A549 (cell line): ENCODE measurements around the gene CABP1. TPM values are rescaled to one million over a fixed set of nuclear protein-coding genes. Genes with fewer than 3 reads are reported as not detected.

ENCODE experiments used
- ATAC-seq, 2 experiments: fragments of 200-7000 bp in 1 of 2; fragments of >200 bp in 1 of 2; cut with Nextera tagmentation in 1 of 2; cut with Tn5 transposase in 1 of 2; 3 replicates each; pipeline versions ENCODE4 v1.8.0 to v1.9.1; 2018 to 2020; ENCODE audit warnings: mild to moderate bottlenecking in 1 of 2, moderate library complexity in 1 of 2
- CTCF ChIA-PET: fragments of 300-600 bp; sonication (Branson Sonifier 250); formaldehyde crosslinking; extraction: SDS; loops from one replicate; lab custom pipeline; 2021; ENCODE audit warnings: antibody characterized with exemption, inconsistent platforms; lab: Yijun Ruan, JAX
- POLR2A ChIA-PET: fragments of 350-600 bp; formaldehyde crosslinking; extraction: SDS; loops from one replicate; lab custom pipeline; 2021; ENCODE audit warnings: antibody characterized with exemption, inconsistent platforms; lab: Yijun Ruan, JAX
- DNase-seq, 2 experiments: peaks; one replicate each; pipeline versions ENCODE4 v3.0.0 to v3.0.0-alpha.2; 2011 to 2016; ENCODE audit warnings: low read depth in 1 of 2, low spot score in 1 of 2
- FAIRE-seq: peaks from 2 replicates; lab custom pipeline; 2011; peaks lifted over from hg19 to GRCh38; lab: Jason Lieb, UNC
- H3K27ac ChIP-seq, 2 experiments: fragments of >200 bp; sonication (Bioruptor Twin); formaldehyde crosslinking; 3 replicates each; pipeline ENCODE4 v1.5.1; 2016 to 2017
- H3K4me1 ChIP-seq: fragments of >200 bp; sonication (Bioruptor Twin); formaldehyde crosslinking; 3 replicates; pipeline ENCODE4 v1.6.1; 2016
- H3K4me2 ChIP-seq: fragments of >200 bp; sonication (Bioruptor Twin); formaldehyde crosslinking; 3 replicates; pipeline ENCODE4 v1.6.1; 2016
- H3K4me3 ChIP-seq: fragments of >200 bp; sonication (Bioruptor Twin); formaldehyde crosslinking; 3 replicates; pipeline ENCODE4 v1.5.1; 2016
- H3K9me3 ChIP-seq: fragments of >200 bp; sonication (Bioruptor Twin); formaldehyde crosslinking; 3 replicates; pipeline ENCODE4 v1.6.1; 2016
- CEBPB ChIP-seq, 2 experiments: fragments of >200 bp in 1 of 2; sonication (Bioruptor Twin) in 1 of 2; formaldehyde crosslinking in 1 of 2; IDR thresholded peaks; 2 replicates each; pipeline ENCODE4 v1.6.1; 2012 to 2016
- CHD2 ChIP-seq: fragments of 150-350 bp; IDR thresholded peaks from 2 replicates; pipeline ENCODE4 v1.6.1; 2014; ENCODE audit warnings: low read length; ENCODE audit not compliant: partially characterized antibody
- CTCF ChIP-seq: fragments of >200 bp; sonication (Bioruptor Twin); formaldehyde crosslinking; IDR thresholded peaks from 3 replicates; pipeline ENCODE4 v1.5.1; 2016
- E2F6 ChIP-seq: IDR thresholded peaks from 2 replicates; pipeline ENCODE4 v1.6.1; 2012; ENCODE audit warnings: low read depth, borderline replicate concordance
- EHF ChIP-seq: fragments of 250-450 bp; sonication (Bioruptor Pico); IDR thresholded peaks from 2 replicates; pipeline ENCODE4 v1.5.0; 2020; ENCODE audit warnings: mild to moderate bottlenecking
- ELK1 ChIP-seq: fragments of 150-350 bp; IDR thresholded peaks from 2 replicates; pipeline ENCODE4 v1.6.1; 2014; ENCODE audit warnings: low read depth, mild to moderate bottlenecking, low read length
- FOSB ChIP-seq: fragments of 250-450 bp; sonication (Bioruptor Pico); IDR thresholded peaks from 2 replicates; pipeline ENCODE4 v1.5.0; 2020; ENCODE audit warnings: mild to moderate bottlenecking, moderate library complexity
- FOSL2 ChIP-seq, 2 experiments: fragments of 450-650 bp in 1 of 2; fragments of >200 bp in 1 of 2; sonication (Bioruptor Twin) in 1 of 2; formaldehyde crosslinking; IDR thresholded peaks; 2 replicates each; pipeline versions ENCODE4 v1.5.0 to v1.6.1; 2016 to 2020; ENCODE audit warnings: mild to moderate bottlenecking in 1 of 2, moderate library complexity in 1 of 2
- HOXB5 ChIP-seq: fragments of 250-450 bp; sonication (Bioruptor Pico); IDR thresholded peaks from 2 replicates; pipeline ENCODE4 v1.5.0; 2020; ENCODE audit warnings: mild to moderate bottlenecking, moderate library complexity
- JUN ChIP-seq, 2 experiments: fragments of >200 bp; sonication (Bioruptor Twin); formaldehyde crosslinking; IDR thresholded peaks; 2 replicates in 1 of 2; 3 replicates in 1 of 2; pipeline ENCODE4 v1.6.1; 2016 to 2017
- MAFK ChIP-seq: fragments of 450-650 bp; IDR thresholded peaks from 2 replicates; pipeline ENCODE4 v1.6.1; 2014; ENCODE audit not compliant: partially characterized antibody
- MAX ChIP-seq: IDR thresholded peaks from 2 replicates; pipeline ENCODE4 v1.6.1; 2012
- MAZ ChIP-seq: fragments of 150-350 bp; IDR thresholded peaks from 2 replicates; pipeline ENCODE4 v1.6.1; 2014; ENCODE audit warnings: antibody characterized with exemption, low read depth, low read length, borderline replicate concordance
- MYC ChIP-seq: IDR thresholded peaks from 2 replicates; pipeline ENCODE4 v1.6.1; 2012; ENCODE audit warnings: mild to moderate bottlenecking, inconsistent platforms, low read length, improper control_type of control experiment, borderline replicate concordance
- NR3C1 ChIP-seq: fragments of >200 bp; sonication (Bioruptor Twin); formaldehyde crosslinking; IDR thresholded peaks from 3 replicates; pipeline ENCODE4 v1.6.1; 2017
- POLR2AphosphoS2 ChIP-seq: conservative IDR thresholded peaks from 2 replicates; pipeline ENCODE4 v1.6.1; 2012; ENCODE audit warnings: low read length, improper control_type of control experiment, inconsistent platforms
- RFX5 ChIP-seq: fragments of 450-650 bp; IDR thresholded peaks from 2 replicates; pipeline ENCODE4 v1.7.1; 2014; ENCODE audit warnings: antibody characterized with exemption, mild to moderate bottlenecking, moderate library complexity
- SREBF2 ChIP-seq: fragments of 450-650 bp; IDR thresholded peaks from 2 replicates; pipeline ENCODE4 v1.6.1; 2014; ENCODE audit warnings: mild to moderate bottlenecking, moderate library complexity
- TFCP2L1 ChIP-seq: fragments of 250-450 bp; sonication (Bioruptor Pico); IDR thresholded peaks from 2 replicates; pipeline ENCODE4 v1.5.0; 2021; ENCODE audit warnings: mild to moderate bottlenecking
- TP53 ChIP-seq: fragments of 250-450 bp; sonication (Bioruptor Pico); IDR thresholded peaks from 2 replicates; pipeline ENCODE4 v1.5.0; 2021; ENCODE audit warnings: mild to moderate bottlenecking, moderate library complexity
- ZNF302 ChIP-seq: fragments of 250-450 bp; sonication (Bioruptor Pico); IDR thresholded peaks from 2 replicates; pipeline ENCODE4 v1.9.0; 2021; ENCODE audit warnings: inconsistent platforms, mild to moderate bottlenecking, moderate library complexity
- WGBS: methylation state at CpG from one replicate; pipeline ENCODE4 v1.1.6; 2017; ENCODE audit errors: missing lambda C conversion rate; 5-methylcytosine and 5-hydroxymethylcytosine counted together
- polyA plus RNA-seq, 4 experiments: library from polyadenylated mRNA; depleted of rRNA in 3 of 4; stranded (reverse); fragments of >200 nt; fragmentation: RNase III in 1 of 4; extraction: RNeasy Plus Mini Kit Qiagen cat#74134 plus additional on column Dnase treatment in 1 of 4; gene quantifications; 2 replicates in 3 of 4; 3 replicates in 1 of 4; pipeline ENCODE4 v1.2.3, GENCODE V29; 2011 to 2017
- TF ChIP-seq, protein P1 (sequence below): fragments of >200 bp; sonication (Bioruptor Twin); formaldehyde crosslinking; IDR thresholded peaks from 3 replicates; pipeline ENCODE4 v1.6.1; 2016
- TF ChIP-seq, protein P2 (sequence below): fragments of 450-650 bp; IDR thresholded peaks from 2 replicates; pipeline ENCODE4 v1.6.1; 2014; ENCODE audit warnings: antibody characterized with exemption

CABP1 gene
- polyA plus RNA-seq, 2 of the 4 experiments (the other 2 are of a cell fraction), result 0.15 to 0.22 TPM

GRCh38 chr12:120680165-120680738 is 39.8 kb downstream of the CABP1 start:
- ChIA-PET CTCF (interaction anchor here (1.1 to 13.7 kb wide), 3 partner anchors 31 to 79 kb away, joined by 3 to 127 read pairs (median 4); no protein-coding TSS in a partner anchor), POLR2A (no interaction called here)
- DNase-seq (no peak), ATAC-seq (no peak; a peak in 1 of 6 replicates), FAIRE-seq (no peak)
- Histone ChIP-seq H3K4me3 (no peak overlapping the region), H3K27ac (no peak overlapping the region), H3K4me2 (no peak overlapping the region), H3K9me3 (no peaks in the 10 kb centered on the region), H3K4me1 (peaks cover 17% of the 10 kb centered on the region)
- 58% methylated on average over 5 of the region's 5 CpGs for WGBS
- TF ChIP-seq MAX, result no peak
- no peak for TF ChIP-seq TFCP2L1 (CRISPR knock-in tag)
- no peak for TF ChIP-seq E2F6
- TF ChIP-seq EHF (CRISPR knock-in tag), result no peak
- TF ChIP-seq RFX5, result no peak
- no peak for TF ChIP-seq MYC
- TF ChIP-seq, protein P1, sequence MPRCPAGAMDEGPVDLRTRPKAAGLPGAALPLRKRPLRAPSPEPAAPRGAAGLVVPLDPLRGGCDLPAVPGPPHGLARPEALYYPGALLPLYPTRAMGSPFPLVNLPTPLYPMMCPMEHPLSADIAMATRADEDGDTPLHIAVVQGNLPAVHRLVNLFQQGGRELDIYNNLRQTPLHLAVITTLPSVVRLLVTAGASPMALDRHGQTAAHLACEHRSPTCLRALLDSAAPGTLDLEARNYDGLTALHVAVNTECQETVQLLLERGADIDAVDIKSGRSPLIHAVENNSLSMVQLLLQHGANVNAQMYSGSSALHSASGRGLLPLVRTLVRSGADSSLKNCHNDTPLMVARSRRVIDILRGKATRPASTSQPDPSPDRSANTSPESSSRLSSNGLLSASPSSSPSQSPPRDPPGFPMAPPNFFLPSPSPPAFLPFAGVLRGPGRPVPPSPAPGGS, result no peak
- no peak for TF ChIP-seq ELK1
- no peak for TF ChIP-seq JUN (IDR thresholded peaks at IDR 0.05)
- no peak for TF ChIP-seq NR3C1
- no peak for TF ChIP-seq CHD2
- TF ChIP-seq HOXB5 (CRISPR knock-in tag), result no peak
- TF ChIP-seq CEBPB (IDR thresholded peaks at IDR 0.05), result no peak
- no peak for TF ChIP-seq TP53 (CRISPR knock-in tag)
- no peak for TF ChIP-seq FOSL2 (IDR thresholded peaks at IDR 0.05)
- TF ChIP-seq FOSL2 (CRISPR knock-in tag; IDR thresholded peaks at IDR 0.05), result no peak
- no peak for TF ChIP-seq FOSB
- TF ChIP-seq CTCF, result no peak
- TF ChIP-seq ZNF302 (CRISPR knock-in tag), result no peak
- no peak for TF ChIP-seq MAZ
- TF ChIP-seq POLR2AphosphoS2, result no peak

- no peak for FAIRE-seq
- POLR2A ChIA-PET, result no interaction called here
- H3K4me2 ChIP-seq, result no peak overlapping the region
- H3K27ac ChIP-seq, result 0 out of 6 replicates have a peak overlapping the region, but pooled peaks of 1 of the 2 experiments have one; percentile 15
- TF ChIP-seq CEBPB (IDR thresholded peaks at IDR 0.05) (peak in 1 of 2 experiments; percentile 47; a peak in 1 of 4 replicates), FOSL2 (IDR thresholded peaks at IDR 0.05) (no peak), FOSL2 (CRISPR knock-in tag; IDR thresholded peaks at IDR 0.05) (peak; percentile 44), MAFK (peak; percentile 88), FOSB (no peak), SREBF2 (no peak)
- TF ChIP-seq, protein P2, sequence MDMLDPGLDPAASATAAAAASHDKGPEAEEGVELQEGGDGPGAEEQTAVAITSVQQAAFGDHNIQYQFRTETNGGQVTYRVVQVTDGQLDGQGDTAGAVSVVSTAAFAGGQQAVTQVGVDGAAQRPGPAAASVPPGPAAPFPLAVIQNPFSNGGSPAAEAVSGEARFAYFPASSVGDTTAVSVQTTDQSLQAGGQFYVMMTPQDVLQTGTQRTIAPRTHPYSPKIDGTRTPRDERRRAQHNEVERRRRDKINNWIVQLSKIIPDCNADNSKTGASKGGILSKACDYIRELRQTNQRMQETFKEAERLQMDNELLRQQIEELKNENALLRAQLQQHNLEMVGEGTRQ, result no peak
- TF ChIP-seq, all 56 proteins: peak for 3
- CTCF ChIA-PET, result interaction anchor here (0.5 to 13.7 kb wide), 2 partner anchors 35 to 1046 kb away, joined by 3 to 127 read pairs; no protein-coding TSS in a partner anchor
- Histone ChIP-seq H3K9me3 (no peaks in the 10 kb centered on the region), H3K4me1 (peaks cover 20% of the 10 kb centered on the region), H3K4me3 (no peak overlapping the region)
- ATAC-seq (no peak), DNase-seq (peak in 1 of 2 experiments; percentile 52)
- 54% methylated on average over 8 of the region's 8 CpGs for WGBS
Measured at GRCh38 chr12:120684523-120684932, 44.1 kb downstream of the CABP1 start.
